GM20431 (cell line): Measurements from ENCODE around the gene PAK6.

ENCODE experiments used
- in situ Hi-C: fragments of 300-500 bp; cut with MseI, MboI; formaldehyde crosslinking; loops from one replicate; pipeline ENCODE4 v1.15.0; 2020; ENCODE audit warnings: low sequenced_read_pairs; ENCODE audit not compliant: unreplicated experiment

Gene PAK6

DNA sequence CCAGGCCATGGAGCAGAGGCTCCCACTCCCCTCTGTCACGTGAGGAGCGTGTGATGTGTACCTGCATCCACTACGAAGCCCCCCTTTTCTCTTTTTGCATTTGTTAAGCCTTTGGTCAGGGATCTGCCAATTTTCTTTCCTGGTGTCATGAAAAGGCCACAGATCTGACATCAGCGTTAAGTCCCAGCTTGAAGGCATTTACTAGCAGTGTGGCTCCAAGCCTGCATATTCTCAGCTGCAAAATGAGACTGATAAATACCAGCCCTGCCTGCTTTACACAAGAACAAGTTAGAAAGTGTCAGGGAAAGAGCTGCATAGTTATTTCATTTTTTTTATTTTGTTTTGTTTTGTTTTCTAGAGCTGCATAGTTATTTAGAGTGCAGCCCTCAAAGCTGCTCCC, 46.3 kb downstream of the PAK6 start:
- in situ Hi-C loops = no loop called here

DNA sequence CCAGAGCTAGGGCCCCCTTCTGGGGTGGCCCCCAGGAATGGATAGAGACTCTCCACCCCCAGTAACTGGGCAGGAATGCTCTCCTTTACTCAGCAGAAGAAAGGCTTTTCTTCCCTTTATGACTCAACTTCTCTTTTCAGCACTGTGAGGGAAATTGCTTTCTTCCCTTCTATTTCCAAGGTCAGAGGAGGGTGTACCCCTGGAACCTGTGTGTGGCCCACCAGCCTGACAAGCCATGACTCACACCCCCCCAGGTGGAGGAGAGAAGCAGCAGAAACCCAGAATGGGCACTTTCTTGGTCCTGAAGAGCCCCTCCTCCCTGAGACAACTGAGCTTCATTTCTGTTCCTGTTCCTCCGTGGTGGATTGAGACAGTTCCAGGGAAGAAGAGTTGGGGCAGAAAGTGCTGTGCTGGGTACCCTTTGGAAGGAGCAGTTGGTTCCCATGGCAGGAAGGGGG, 46.7 kb downstream of the PAK6 start:
- in situ Hi-C loops = no loop called here

DNA sequence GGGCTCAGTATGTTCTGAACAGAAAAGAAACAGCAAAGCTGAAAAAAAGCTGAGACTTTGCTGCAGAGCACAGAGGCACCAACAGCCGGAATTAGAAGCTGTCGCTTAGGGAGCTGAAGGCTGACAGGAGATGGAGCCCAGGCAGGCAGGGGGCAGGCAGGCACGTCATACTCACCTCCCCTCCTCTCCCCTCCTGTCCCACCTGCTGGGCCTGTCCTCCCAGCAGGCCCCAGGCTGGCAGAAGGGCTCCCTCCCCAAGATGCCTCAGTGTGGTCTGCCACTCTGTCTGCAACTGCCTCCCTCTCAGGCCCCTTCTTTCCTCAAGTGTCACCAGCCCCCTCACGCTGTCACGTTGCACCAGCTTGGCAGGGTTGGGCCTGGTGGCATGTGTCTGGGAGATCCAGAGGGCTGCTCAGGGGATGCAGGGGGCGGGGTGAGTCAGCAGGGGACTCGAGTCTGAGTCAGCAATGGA, 47.2 kb downstream of the PAK6 start:
- in situ Hi-C loops = no loop called here

DNA sequence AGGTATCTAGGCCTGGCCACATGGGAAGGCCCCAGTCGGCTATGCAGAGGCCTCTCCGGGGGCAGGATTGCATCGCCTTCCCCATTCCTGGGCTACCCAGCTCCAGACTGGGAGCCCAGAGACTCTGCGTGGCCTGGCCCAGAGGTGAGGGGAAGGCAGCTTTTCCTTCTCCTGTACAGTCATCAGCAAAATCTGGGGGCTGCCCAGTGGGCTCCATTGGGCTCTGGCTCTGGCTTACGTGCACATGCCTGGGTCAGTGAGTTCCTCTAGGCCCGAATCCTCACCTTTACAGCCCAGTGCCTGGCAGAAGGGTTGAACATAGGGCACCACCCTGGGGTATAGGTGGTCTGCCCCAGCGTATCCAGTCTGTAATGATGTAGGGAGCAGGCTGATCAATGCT, 47.9 kb downstream of the PAK6 start:
- in situ Hi-C loops = no loop called here

DNA sequence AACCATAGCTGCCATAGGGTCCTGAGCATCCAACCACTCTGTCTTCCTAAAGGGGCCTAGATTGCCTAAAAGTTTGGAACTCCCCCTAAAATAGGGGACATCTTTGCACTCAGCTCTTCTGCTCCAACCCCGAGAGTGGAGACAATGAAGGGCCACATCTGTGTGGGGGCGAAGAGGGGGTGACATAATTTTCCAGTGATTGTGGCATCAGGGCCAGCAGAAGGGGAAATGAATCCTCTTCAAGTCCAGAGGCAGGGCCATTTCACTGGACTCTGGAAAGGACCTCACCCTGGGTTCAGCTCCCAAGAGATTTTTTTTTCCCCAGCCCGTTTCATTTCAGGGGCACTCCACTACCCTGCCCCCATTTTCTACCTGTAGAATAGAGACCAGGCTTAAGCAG, 48.6 kb downstream of the PAK6 start:
- in situ Hi-C loops = no loop called here

DNA sequence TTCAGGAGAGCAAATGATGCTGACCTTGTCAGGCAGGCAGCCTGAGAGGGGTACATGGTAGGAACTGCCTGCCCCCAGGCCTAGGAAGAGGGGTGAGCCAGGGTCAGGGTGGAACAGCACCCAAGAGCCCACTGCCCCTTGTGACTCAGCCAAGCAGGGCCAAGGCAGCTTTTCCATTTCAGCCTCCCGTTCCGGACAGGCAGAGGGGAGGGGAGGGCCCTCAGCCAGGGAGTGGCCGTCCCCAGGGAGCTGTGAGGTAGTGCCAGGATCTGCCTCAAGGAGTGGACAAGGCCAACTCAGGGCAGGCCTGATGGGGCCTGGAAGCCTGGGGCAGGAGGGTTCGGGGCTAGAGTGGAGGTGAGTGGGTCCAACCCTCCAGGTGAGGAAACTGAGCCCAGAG, 49.1 kb downstream of the PAK6 start:
- in situ Hi-C loops = no loop called here

DNA sequence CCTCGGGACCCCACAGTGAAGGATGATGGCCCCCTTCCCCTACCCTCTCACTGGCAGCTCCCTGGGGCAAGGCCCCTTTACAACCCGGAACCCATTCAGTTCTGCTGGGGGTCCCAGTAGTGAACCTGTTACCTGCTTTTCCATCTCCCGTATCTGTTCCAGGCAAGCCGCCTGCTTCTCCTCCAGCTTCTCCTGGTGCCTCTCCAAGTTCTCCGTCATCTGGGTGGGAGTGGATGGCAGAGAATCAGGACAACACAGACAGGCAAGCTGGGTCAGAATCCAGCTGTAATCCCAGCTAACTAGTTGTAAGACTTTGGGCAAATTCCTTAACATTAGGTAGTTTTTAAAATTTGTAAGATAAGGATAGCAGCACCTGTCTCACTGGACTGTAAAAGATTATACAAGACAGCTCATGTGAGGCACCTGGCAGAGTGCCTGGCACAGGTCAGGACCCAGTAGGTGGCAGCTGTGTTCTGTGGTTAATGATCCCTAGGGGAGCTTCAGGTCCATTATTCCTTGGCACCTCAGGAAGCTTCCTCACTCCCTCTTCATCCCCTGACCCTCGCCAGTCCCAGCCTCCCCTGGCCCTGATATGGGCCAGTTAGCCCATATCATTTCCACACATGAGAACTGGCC, 50.4 kb downstream of the PAK6 start:
- in situ Hi-C loops = no loop called here

DNA sequence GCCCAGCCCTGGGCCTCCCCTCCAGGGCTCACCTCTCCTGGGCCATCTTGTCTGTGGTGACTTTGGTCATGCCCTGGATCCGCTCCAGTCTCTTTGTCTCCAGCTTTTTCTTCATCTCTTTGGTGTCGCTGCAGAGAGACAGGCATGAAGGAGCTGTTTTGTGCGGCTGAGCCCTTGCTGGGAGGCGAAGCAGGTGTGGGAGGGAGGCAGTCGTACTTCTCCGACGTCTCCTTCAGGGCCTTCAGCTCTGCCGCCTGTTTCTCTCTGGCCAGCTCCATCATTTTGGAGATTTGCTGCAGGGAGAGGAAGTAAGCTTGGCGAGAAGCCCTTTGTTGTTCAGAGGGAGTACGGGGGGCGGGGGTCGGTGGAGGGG, 51.7 kb downstream of the PAK6 start:
- in situ Hi-C loops = no loop called here

DNA sequence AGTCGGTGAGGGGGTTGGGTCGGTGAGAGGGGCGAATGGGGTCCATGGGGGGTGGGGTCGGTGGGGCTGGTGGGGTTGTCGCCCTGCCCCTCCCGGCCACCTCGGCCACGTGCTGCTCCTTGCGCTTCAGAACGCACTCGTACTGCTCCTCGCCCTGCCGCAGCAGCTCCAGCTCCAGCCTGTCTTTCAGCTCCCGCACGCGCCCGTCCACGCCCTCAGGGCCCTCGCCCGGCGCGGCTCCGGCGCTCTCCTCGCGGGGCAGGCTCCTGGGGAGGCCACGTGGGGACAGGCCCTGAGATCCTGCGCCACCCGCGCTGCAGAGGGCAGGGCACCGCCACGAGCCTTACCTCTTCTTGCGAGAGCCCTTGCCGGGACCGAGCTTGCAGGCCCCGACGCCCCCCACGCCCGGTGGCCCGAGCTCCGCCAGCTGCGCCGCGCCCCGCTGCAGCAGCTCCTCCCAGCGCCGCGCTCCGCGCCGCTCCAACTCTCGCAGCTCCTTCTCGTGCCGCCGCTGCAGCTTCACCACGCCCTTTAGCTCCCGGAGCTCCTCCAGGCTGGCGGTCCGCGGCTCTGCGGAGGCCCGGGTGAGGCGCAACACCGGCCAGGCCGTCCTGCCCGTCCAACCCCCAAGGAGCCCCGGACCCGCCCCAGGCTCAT, 52.2 kb downstream of the PAK6 start:
- in situ Hi-C loops = no loop called here

DNA sequence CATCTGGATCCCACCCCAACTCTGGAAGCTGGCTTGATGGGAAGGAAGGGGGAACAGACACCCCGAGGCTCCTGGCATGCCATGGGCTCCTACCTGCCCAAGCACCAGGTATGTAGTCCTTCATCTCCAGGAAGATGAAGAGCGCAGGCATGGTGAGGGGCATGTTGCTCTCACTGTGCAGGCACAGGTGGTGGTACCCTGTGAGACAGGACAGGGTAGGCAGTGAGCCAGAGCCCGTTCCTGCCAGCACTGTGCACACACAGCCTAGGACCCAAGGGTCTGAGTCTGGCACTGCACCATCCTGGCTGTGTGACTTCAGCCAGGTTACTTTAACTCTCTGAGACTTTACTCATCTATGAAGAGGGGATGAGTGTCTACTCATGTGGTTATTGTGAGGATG, 53.4 kb downstream of the PAK6 start:
- in situ Hi-C loops = no loop called here

DNA sequence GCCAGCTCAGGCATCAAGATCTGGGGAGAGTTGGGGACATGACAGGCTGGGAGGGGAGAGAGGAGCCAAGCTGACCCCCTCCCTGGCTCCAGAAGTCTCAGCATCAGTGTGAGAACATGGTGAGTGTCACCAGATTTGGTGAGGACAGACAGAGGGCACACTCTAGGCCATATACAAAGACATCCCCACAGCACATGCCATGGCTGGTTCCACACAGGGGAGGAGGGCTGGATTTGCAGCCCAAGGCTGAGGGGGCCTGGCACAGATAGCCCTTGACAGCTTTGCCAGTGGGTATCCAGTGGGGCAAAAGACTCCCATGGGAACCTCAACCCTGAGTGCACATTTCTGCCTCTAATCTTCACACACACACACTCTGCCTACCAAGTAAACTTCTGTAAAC, 54.1 kb downstream of the PAK6 start:
- in situ Hi-C loops = no loop called here

DNA sequence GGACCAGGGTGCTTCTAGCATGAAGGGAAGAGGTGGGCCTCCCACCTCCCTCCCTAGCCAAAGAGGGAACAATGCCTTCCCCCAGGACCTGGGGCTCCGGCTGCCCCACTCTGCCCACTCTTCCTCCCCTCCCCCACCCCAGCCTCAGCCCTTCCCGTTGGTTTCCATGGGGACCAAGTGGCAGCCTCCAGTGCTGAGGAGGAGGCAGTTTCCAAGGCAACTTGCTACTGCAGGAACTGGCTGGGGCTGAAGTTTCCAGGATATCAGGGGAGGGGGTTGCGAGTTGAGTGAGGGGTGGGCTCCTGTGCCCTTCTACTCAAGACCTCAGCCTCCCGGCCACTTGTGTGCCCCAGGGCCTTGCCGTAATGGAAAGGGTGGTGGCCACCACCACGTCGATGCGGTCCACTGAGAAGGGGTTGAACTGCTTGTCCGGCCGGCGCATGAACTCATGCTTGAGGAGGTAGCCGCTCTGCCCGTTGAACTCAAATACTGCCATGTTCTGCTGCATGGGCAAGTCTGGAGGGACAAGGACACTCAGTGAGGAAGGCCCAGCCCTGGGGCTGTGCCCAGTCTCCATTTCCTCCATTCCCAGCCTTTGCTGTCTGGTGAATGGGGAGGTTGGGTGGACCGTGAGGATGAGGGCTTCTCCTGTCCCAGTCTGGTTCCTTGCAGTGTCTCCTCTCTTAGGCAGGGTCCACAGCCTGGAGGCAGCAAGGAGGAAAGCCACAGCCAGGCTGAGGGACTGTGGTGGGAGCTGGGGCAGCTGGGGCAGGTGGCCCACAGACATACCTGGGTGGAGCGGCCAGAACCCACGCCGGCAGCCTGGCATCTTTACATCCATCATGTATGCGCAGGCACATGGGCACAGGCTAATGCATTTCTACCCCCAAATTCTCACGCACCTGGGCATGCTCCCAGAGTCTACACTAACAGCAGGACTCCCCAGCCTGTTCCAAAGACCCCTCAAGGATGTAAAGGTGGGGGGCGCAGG, 55.3 kb downstream of the PAK6 start:
- in situ Hi-C loops = no loop called here

DNA sequence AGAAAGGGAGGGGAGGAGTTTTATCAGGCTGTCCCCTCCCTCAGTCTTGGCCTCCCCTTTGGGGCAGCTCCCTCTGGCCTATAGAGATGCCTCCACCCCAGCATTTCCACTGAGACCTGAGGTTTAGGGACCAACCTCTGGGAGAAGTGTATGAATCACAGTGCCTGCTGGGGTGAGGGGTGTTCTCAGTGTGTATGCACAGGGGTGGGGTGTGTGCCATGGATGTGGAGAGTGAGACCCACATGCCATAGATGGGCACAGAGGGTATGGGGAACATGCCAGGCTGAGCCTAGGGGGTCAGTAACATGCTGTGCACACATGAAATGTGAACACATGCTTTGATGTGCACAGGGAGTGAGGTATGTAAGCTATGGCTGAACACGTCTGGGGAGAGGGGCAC, 56.4 kb downstream of the PAK6 start:
- in situ Hi-C loops = no loop called here

DNA sequence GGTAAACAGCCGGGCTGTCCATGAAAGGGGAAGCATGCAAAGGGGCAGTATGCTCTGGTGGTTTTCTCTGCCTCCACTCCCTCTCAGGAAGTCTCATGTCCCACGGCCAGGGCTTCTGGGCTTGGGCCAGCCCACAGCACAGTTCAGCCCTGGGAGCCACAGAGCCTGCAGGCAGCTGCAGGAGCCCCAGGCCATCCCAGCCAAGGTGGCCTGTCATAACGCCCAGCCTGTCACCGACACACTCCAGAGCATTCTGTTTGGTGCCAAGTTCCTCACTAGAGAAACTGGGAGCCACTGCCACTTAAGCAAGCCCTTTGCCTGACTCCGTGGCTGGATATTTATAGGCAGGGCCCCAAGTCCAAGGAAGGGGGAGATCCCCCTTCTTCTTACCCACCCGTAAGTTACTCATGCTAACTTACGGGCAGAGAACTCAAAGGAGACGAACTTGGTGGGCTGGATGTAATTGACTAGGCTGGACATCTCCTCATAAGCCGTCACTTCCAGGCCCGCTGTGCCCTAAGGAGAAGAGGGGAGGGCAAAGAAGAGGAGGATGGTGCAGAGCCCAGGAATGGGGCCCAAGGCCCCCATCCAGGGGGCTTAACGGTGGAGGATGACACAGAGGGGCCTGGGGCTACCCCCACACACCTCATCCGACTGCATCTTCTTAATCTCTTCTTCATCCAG, 57.2 kb downstream of the PAK6 start:
- in situ Hi-C loops = no loop called here

DNA sequence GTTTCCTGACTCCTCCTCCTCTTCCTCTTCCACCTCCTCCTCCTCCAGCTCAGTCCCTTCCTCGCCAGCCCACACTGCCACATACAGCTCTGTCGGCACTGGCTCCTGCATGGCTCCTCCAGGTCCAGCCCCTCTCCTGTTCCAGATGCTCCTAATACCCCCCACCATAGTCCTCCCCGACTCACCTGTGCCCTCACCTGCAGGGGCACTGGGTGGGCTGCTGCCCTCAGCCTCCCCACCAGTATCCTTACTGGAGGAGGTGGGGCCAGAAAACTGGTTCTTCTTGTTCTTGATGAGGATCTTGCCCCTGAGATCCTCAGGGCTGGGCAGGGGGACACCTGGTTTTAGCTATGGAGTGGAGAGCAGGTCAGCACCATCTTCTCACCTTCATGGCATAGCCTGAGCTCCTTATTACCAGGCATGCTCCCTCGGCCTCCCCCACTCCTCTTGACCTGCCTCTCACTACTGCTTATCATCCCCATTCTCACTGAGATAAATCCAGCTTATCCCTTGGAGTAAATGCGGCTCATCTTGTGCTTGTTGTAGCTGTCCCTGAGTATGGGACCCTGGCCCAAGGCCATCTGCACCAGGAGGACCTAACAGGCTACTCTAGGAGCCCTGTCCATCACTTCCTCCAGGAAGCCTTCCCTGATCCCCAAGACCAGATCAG, 57.8 kb downstream of the PAK6 start:
- in situ Hi-C loops = no loop called here

DNA sequence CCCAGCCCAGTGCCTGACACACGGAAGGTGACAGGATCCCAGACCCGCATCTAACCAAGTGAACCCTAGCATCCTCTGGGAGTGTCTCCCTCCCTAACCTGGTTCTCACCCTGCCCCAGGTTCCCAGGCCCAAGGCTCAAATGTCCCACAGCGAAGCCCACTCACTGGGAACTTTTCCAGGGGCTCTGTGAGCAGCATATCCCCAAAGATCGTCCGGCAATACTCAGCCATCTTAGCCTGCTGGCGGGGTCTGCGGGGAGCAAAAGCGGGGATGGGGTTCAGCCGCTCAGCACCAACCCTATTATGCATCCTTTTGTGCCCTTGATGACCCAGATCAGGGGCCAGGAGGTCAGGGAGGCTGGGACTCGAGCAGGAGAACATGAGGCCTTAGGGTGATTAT, 58.5 kb downstream of the PAK6 start:
- in situ Hi-C loops = no loop called here

DNA sequence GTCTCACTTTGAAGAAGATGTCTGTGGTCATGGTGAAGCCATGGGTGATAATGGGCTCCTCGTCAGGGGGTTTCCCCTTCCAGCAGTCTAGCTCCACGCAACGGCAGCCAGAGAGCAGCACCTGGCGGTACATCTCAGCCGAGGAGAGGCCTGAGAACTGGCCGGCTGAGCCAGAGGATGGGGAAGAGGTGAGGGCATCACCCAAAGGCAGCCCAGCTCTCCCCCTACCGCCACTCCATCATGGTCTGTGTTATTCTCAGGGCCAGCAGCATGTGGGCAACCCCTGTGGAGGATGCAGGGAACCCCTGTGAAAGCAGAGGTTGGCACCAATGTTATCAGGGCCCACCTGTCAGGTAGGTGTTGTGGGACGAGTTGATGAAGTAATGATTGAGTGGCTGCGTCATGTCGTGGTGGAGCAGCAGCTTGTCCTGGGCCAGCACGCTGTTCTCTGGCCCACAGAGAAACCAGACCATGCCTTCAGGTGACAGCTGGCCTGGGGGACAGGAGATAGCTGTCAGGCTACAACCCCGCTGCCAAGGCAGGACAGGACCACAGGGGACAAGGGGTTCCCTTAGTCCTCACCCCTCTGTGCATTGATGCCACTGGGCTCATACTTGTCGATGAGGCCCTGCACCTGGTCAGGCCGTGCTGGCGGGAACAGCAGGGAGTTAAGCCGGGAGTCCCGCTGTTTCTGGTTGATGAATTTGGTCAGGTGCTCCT, 59.5 kb downstream of the PAK6 start:
- in situ Hi-C loops = no loop called here

DNA sequence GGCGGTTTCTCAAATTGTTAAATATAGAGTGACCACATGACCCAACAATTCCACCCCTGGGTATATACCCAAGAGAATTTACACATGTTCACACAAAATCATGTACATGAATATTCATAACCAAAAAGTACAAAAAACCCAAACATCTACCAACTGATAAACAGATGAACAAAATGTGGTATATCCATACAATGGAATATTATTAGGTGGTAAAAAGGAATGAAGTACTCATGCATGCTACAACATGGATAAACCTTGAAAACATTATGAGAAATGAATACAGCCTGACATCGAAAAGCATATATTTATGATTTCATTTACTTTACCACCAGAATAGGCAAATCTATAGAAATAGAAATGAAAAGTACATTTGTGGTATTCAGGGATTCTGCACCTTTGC, 61.5 kb downstream of the PAK6 start:
- in situ Hi-C loops = no loop called here

DNA sequence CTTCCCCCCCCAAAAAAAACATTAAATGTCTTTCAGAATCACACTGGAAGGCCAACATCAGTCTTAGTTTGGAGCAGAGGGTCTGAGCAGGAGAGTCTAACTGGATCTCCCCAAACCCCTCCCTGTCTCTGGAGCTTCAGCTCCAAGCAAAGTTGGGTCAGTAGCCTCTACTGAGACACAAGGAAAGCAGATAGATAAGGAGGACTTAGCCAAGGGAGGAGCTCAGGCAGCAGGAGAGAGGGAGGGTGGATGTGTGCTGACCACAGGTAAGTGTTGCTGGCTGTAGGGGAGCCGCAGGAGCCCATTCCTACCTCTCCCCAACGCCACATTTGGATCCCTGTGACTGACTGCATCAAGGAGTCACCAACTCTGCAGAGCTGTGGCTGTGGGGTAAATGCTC, 61.9 kb downstream of the PAK6 start:
- in situ Hi-C loops = no loop called here
